NCI-H69 (cell line): ENCODE data around the gene AMPD3.
A peak's percentile ranks its signal among the peaks of the same experiment; 100 is the strongest.
"Not testable (repeated sequence)": the region's sequence is repeated elsewhere in the genome, so short reads cannot be mapped to it uniquely, and the experiment has no call there.

Experiments used
- DNase-seq: peaks from one replicate; lab custom pipeline; 2025; lab: John Stamatoyannopoulos, UW

The AMPD3 gene

GRCh38 chr11:10454878-10455631 is at the start of gene AMPD3:
Gene AMPD3, plus strand, starts transcription at chr11:10455264. Its CDS starts 6,256 bp downstream, at chr11:10461520.
- peak; percentile 97 for DNase-seq

- DNase-seq, result peak; percentile 94
Measured at GRCh38 chr11:10405865-10406592, 49.0 kb upstream of the AMPD3 start.

- DNase-seq, result no peak
Measured at GRCh38 chr11:10407055-10407454, 48.0 kb upstream of the AMPD3 start.

GRCh38 chr11:10407749-10408685 is 47.0 kb upstream of the AMPD3 start:
- DNase-seq, result peak; percentile 21

GRCh38 chr11:10409207-10409661 is 45.8 kb upstream of the AMPD3 start:
- DNase-seq, result peak; percentile 15

GRCh38 chr11:10410106-10410843 is 44.8 kb upstream of the AMPD3 start:
- DNase-seq, result no peak

GRCh38 chr11:10410844-10411200 is 44.2 kb upstream of the AMPD3 start:
- DNase-seq, result no peak

- DNase-seq, result no peak
Measured at GRCh38 chr11:10412266-10412665, 42.8 kb upstream of the AMPD3 start.

GRCh38 chr11:10413268-10413667 is 41.8 kb upstream of the AMPD3 start:
- peak; percentile 68 for DNase-seq

GRCh38 chr11:10414181-10414580 is 40.9 kb upstream of the AMPD3 start:
- no peak for DNase-seq

GRCh38 chr11:10414659-10415058 is 40.4 kb upstream of the AMPD3 start:
- no peak for DNase-seq

GRCh38 chr11:10415817-10416392 is 39.2 kb upstream of the AMPD3 start:
- no peak for DNase-seq

GRCh38 chr11:10418259-10418949 is 36.7 kb upstream of the AMPD3 start:
- no peak for DNase-seq

GRCh38 chr11:10418950-10419310 is 36.1 kb upstream of the AMPD3 start:
- DNase-seq, result no peak

- no peak for DNase-seq
Measured at GRCh38 chr11:10426475-10426874, 28.6 kb upstream of the AMPD3 start.

GRCh38 chr11:10428453-10428852 is 26.6 kb upstream of the AMPD3 start:
- no peak for DNase-seq

GRCh38 chr11:10429526-10429925 is 25.5 kb upstream of the AMPD3 start:
- peak; percentile 32 for DNase-seq

- DNase-seq, result no peak
Measured at GRCh38 chr11:10432493-10432892, 22.6 kb upstream of the AMPD3 start.

- DNase-seq, result no peak
Measured at GRCh38 chr11:10432971-10433370, 22.1 kb upstream of the AMPD3 start.

GRCh38 chr11:10436224-10436623 is 18.8 kb upstream of the AMPD3 start:
- no peak for DNase-seq

GRCh38 chr11:10436683-10437082 is 18.4 kb upstream of the AMPD3 start:
- DNase-seq, result not testable (repeated sequence)
